WERI-Rb-1 (cell line): ENCODE data around the gene PLPP6.

ENCODE experiments used
- DNase-seq: peaks from one replicate; pipeline ENCODE4 v3.0.0-alpha.2; 2020
- H3K27ac ChIP-seq: fragments of 250-450 bp; sonication (Bioruptor Pico); 2 replicates; pipeline ENCODE4 v1.5.1; 2020; ENCODE audit warnings: mild to moderate bottlenecking, moderate library complexity
- H3K27me3 ChIP-seq: fragments of 250-450 bp; sonication (Bioruptor Pico); 2 replicates; pipeline ENCODE4 v1.5.1; 2021; ENCODE audit warnings: mild to moderate bottlenecking, low read depth, moderate library complexity; ENCODE audit not compliant: insufficient read depth, severe bottlenecking
- H3K36me3 ChIP-seq: fragments of 250-450 bp; sonication (Bioruptor Pico); 2 replicates; pipeline ENCODE4 v1.5.1; 2020; ENCODE audit warnings: mild to moderate bottlenecking, moderate library complexity
- H3K4me3 ChIP-seq: 2 replicates; pipeline ENCODE4 v1.5.1; 2011; ENCODE audit warnings: low read depth, mild to moderate bottlenecking, control low read depth, low read length
- H3K9me3 ChIP-seq: fragments of 250-450 bp; sonication (Bioruptor Pico); 2 replicates; pipeline ENCODE4 v1.5.1; 2021; ENCODE audit warnings: mild to moderate bottlenecking, moderate library complexity; ENCODE audit not compliant: severe bottlenecking
- CTCF ChIP-seq: IDR thresholded peaks from 2 replicates; pipeline ENCODE4 v1.5.1; 2011; ENCODE audit warnings: low read depth, mild to moderate bottlenecking, control low read depth, inconsistent platforms, low read length

Gene PLPP6

GRCh38 chr9:4679268-4680172, 17.4 kb downstream of the PLPP6 start, which contains the start of gene CDC37L1:
CDC37L1 (plus strand) TSS chr9:4679569; CDS start chr9:4679768, 199 bp downstream.
- Histone ChIP-seq H3K27ac (peak within 1 kb of the TSS; percentile 90), H3K9me3 (no peaks in the 10 kb centered on the region), H3K27me3 (no peaks in the 10 kb centered on the region), H3K4me3 (peak within 1 kb of the TSS; percentile 96), H3K36me3 (no peaks in the 10 kb centered on the region; the same call in 1 of the 2 replicates)
- peak; percentile 21; the same call in 1 of the 2 replicates for TF ChIP-seq CTCF
- DNase-seq: peak; percentile 97

GRCh38 chr9:4680173-4680525, 18.1 kb downstream of the PLPP6 start:
- Histone ChIP-seq H3K27me3 (no peaks in the 10 kb centered on the region), H3K4me3 (peak overlapping the region; percentile 96), H3K27ac (peak overlapping the region; percentile 90), H3K9me3 (no peaks in the 10 kb centered on the region), H3K36me3 (peaks cover 5% of the 10 kb centered on the region)
- DNase-seq: no peak
- no peak for TF ChIP-seq CTCF

GRCh38 chr9:4680750-4681149, 18.7 kb downstream of the PLPP6 start:
- H3K36me3 ChIP-seq: peaks cover 9% of the 10 kb centered on the region
- no peak for TF ChIP-seq CTCF
- H3K9me3 ChIP-seq: no peaks in the 10 kb centered on the region
- no peak overlapping the region for H3K4me3 ChIP-seq
- no peak for DNase-seq
- no peaks in the 10 kb centered on the region for H3K27me3 ChIP-seq
- no peak overlapping the region; the same call in 1 of the 2 replicates for H3K27ac ChIP-seq

GRCh38 chr9:4684820-4685219, 22.7 kb downstream of the PLPP6 start:
- H3K9me3 ChIP-seq: no peaks in the 10 kb centered on the region
- H3K27me3 ChIP-seq: no peaks in the 10 kb centered on the region
- DNase-seq: no peak
- no peak for TF ChIP-seq CTCF
- H3K36me3 ChIP-seq: peaks cover 30% of the 10 kb centered on the region
- H3K4me3 ChIP-seq: no peak overlapping the region
- H3K27ac ChIP-seq: no peak overlapping the region

GRCh38 chr9:4686112-4686511, 24.0 kb downstream of the PLPP6 start:
- H3K9me3 ChIP-seq: no peaks in the 10 kb centered on the region
- no peaks in the 10 kb centered on the region for H3K27me3 ChIP-seq
- DNase-seq: no peak
- H3K27ac ChIP-seq: no peak overlapping the region
- H3K36me3 ChIP-seq: peaks cover 36% of the 10 kb centered on the region
- TF ChIP-seq CTCF: no peak
- no peak overlapping the region for H3K4me3 ChIP-seq
